GM18907 (cell line): ENCODE data around the gene KIF6.
"Not testable (repeated sequence)": the region's sequence is repeated elsewhere in the genome, so short reads cannot be mapped to it uniquely, and the experiment has no call there.

Experiments used
- ATAC-seq: cut with Tn5 transposase; IDR thresholded peaks from one replicate; pipeline ENCODE4 v1.9.1; 2021; ENCODE audit warnings: mild to moderate bottlenecking, moderate library complexity; ENCODE audit not compliant: unreplicated experiment

KIF6 gene

GRCh38 chr6:39515006-39515405, 210.2 kb downstream of the KIF6 start:
- no peak for ATAC-seq

GRCh38 chr6:39509831-39510230, 215.4 kb downstream of the KIF6 start:
- ATAC-seq: not testable (repeated sequence)

GRCh38 chr6:39508515-39508914, 216.7 kb downstream of the KIF6 start:
- no peak for ATAC-seq

GRCh38 chr6:39507331-39507998, 217.7 kb downstream of the KIF6 start:
- no peak for ATAC-seq

GRCh38 chr6:39502362-39502955, 222.7 kb downstream of the KIF6 start:
- ATAC-seq: not testable (repeated sequence)

- ATAC-seq: no peak
Observed at GRCh38 chr6:39499053-39499452, 226.2 kb downstream of the KIF6 start.

- ATAC-seq: no peak
Observed at GRCh38 chr6:39498096-39498495, 227.1 kb downstream of the KIF6 start.

- no peak for ATAC-seq
Observed at GRCh38 chr6:39496915-39497314, 228.3 kb downstream of the KIF6 start.

- ATAC-seq: no peak
Observed at GRCh38 chr6:39496456-39496855, 228.8 kb downstream of the KIF6 start.

- no peak for ATAC-seq
Observed at GRCh38 chr6:39495640-39496039, 229.6 kb downstream of the KIF6 start.

GRCh38 chr6:39494998-39495397, 230.2 kb downstream of the KIF6 start:
- no peak for ATAC-seq

GRCh38 chr6:39493777-39494176, 231.4 kb downstream of the KIF6 start:
- no peak for ATAC-seq

- no peak for ATAC-seq
Observed at GRCh38 chr6:39493174-39493573, 232.0 kb downstream of the KIF6 start.

GRCh38 chr6:39490108-39490507, 235.1 kb downstream of the KIF6 start:
- no peak for ATAC-seq

GRCh38 chr6:39488255-39488879, 236.8 kb downstream of the KIF6 start:
- no peak for ATAC-seq

GRCh38 chr6:39484276-39484675, 240.9 kb downstream of the KIF6 start:
- ATAC-seq: no peak

- ATAC-seq: not testable (repeated sequence)
Observed at GRCh38 chr6:39479819-39480218, 245.4 kb downstream of the KIF6 start.

- no peak for ATAC-seq
Observed at GRCh38 chr6:39476670-39477069, 248.5 kb downstream of the KIF6 start.

GRCh38 chr6:39476151-39476550, 249.1 kb downstream of the KIF6 start:
- ATAC-seq: no peak

- ATAC-seq: peak; percentile 75
Observed at GRCh38 chr6:39471954-39472659, 253.1 kb downstream of the KIF6 start.

GRCh38 chr6:39470506-39470905, 254.7 kb downstream of the KIF6 start:
- no peak for ATAC-seq

GRCh38 chr6:39468385-39468784, 256.8 kb downstream of the KIF6 start:
- ATAC-seq: no peak
